Small intestine (tissue), 7 donors: ENCODE results near the gene CCT4. TPM values are rescaled to one million over a fixed set of nuclear protein-coding genes. Genes with fewer than 3 reads are reported as not detected.
"Not testable (repeated sequence)": the region's sequence is repeated elsewhere in the genome, so short reads cannot be mapped to it uniquely, and the experiment has no call there.

Experiments
- DNase-seq, 2 donors: peaks; one replicate each; pipeline versions ENCODE4 v3.0.0 to v3.0.0-alpha.2; 2013
- FAIRE-seq: peaks from 2 replicates; lab custom pipeline; 2012; peaks lifted over from hg19 to GRCh38; lab: Jason Lieb, UNC
- H3K27ac ChIP-seq, 3 donors: one replicate each; pipeline ENCODE4 v1.5.1; 2013; ENCODE audit warnings: low read length in 2 of 3, mild to moderate bottlenecking in 2 of 3, control low read depth in 1 of 3, inconsistent platforms in 1 of 3, low read depth in 1 of 3, moderate library complexity in 1 of 3
- H3K27me3 ChIP-seq, 3 donors: one replicate each; pipeline ENCODE4 v1.6.1; 2013; ENCODE audit warnings: low read length in 3 of 3, inconsistent platforms in 1 of 3; ENCODE audit not compliant: control insufficient read depth in 3 of 3, insufficient read depth in 3 of 3
- H3K36me3 ChIP-seq, 3 donors: one replicate each; pipeline ENCODE4 v1.6.1; 2013; ENCODE audit warnings: low read length in 3 of 3, inconsistent platforms in 1 of 3, low read depth in 1 of 3, mild to moderate bottlenecking in 1 of 3, moderate library complexity in 1 of 3; ENCODE audit not compliant: control insufficient read depth in 3 of 3, insufficient read depth in 2 of 3
- H3K4me1 ChIP-seq, 3 donors: one replicate each; pipeline ENCODE4 v1.6.1; 2013; ENCODE audit warnings: low read length in 2 of 3, inconsistent platforms in 1 of 3, low read depth in 1 of 3, mild to moderate bottlenecking in 1 of 3, moderate library complexity in 1 of 3; ENCODE audit not compliant: control insufficient read depth in 3 of 3, insufficient read depth in 2 of 3
- H3K4me3 ChIP-seq, 3 donors: one replicate each; pipeline ENCODE4 v1.5.1; 2013; ENCODE audit warnings: low read length in 3 of 3, control low read depth in 1 of 3, inconsistent platforms in 1 of 3, low read depth in 1 of 3, mild to moderate bottlenecking in 1 of 3, moderate library complexity in 1 of 3
- H3K9me3 ChIP-seq, 2 donors: one replicate each; pipeline ENCODE4 v1.6.1; 2013; ENCODE audit warnings: low read depth in 1 of 2, low read length in 1 of 2; ENCODE audit not compliant: control insufficient read depth in 2 of 2, insufficient read depth in 1 of 2
- WGBS, 3 donors: extraction: QIAGEN DNeasy Blood & Tissue Kit; methylation state at CpG; one replicate each; pipeline ENCODE4 v1.1.7; 2013; 5-methylcytosine and 5-hydroxymethylcytosine counted together
- polyA plus RNA-seq, 4 donors: library from polyadenylated mRNA; stranded (reverse) in 3 of 4; unstranded in 1 of 4; fragments of 200-250 nt in 3 of 4; fragments of 120-200 nt in 1 of 4; gene quantifications; one replicate each; pipeline versions ENCODE4 v1.2.1 to v1.2.3, GENCODE V29; 2013
- donor health status: healthy with polysubstance abuse.
- donor health status: control.
- donor health status: control.
- donor health status: Bipolar disorder and iron deficiency.
- donor health status: healthy.

Gene CCT4
- polyA plus RNA-seq, 4 donors: 36.9 to 115 (median 72.3) TPM

DNA sequence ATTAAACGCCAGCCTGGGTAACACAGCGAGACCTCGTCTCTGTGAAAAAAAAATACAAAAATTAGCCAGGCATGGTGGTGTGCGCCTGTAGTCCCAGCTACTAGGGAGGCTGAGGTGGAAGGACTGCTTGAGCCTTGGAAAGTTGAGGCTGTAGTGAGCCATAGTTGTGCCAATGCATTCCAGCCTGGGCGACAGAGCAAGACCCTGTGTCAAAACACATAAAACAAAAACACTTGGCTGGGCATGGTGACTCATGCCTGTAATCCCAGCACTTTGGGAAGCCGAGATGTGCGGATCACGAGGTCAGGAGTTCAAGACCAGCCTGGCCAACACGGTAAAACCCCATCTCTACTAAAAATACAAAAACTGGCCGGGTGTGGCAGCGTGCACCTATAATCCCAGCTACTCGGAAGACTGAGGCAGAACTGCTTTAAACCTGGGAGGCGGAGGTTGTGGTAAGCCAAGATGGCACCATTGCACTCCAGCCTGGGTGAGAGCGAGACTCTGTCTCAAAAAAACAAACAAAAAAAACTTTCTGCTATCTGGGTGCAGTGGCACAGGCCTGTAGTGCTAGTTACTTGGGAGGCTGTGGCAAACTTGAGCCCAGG, 21.9 kb downstream of the CCT4 start:
- not testable (repeated sequence) for H3K27ac ChIP-seq, H3K27me3 ChIP-seq, H3K9me3 ChIP-seq, H3K4me1 ChIP-seq, FAIRE-seq, DNase-seq, H3K4me3 ChIP-seq
- peaks cover 0 to 44% (median 8%) of the 10 kb centered on the region in 3 donors for H3K36me3 ChIP-seq
- WGBS, 3 donors: 96 to 98% (median 97%) methylated on average over 14 of the region's 14 CpGs

DNA sequence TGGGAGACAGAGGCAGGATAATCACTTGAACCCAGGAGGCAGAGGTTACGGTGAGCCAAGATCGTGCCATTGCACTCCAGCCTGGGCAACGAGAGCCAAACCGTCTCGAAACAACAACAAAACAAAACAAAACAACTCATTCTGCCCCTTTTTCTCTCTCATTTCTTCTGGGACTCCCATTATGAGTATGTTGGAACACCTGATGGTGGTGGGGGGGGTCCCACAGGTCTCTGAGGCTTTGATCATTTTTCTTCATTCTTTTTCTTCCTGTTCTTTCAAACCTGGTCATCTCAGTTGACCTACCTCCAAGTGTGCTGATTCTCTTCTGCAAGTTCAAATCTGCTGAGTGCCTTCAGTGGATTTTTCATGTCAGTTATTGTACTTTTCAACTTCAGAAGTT, 26.4 kb downstream of the CCT4 start:
- H3K27ac ChIP-seq: no peak overlapping the region
- H3K9me3 ChIP-seq: peaks cover 0 to 8% of the 10 kb centered on the region in 2 donors
- FAIRE-seq: no peak
- H3K36me3 ChIP-seq: peaks cover 0 to 23% (median 0%) of the 10 kb centered on the region in 3 donors
- no peak for DNase-seq
- 92 to 99% (median 92%) methylated on average over 5 of the region's 5 CpGs for WGBS, 3 donors
- H3K4me3 ChIP-seq: no peak overlapping the region
- no peaks in the 10 kb centered on the region for H3K27me3 ChIP-seq
- no peaks in the 10 kb centered on the region for H3K4me1 ChIP-seq

DNA sequence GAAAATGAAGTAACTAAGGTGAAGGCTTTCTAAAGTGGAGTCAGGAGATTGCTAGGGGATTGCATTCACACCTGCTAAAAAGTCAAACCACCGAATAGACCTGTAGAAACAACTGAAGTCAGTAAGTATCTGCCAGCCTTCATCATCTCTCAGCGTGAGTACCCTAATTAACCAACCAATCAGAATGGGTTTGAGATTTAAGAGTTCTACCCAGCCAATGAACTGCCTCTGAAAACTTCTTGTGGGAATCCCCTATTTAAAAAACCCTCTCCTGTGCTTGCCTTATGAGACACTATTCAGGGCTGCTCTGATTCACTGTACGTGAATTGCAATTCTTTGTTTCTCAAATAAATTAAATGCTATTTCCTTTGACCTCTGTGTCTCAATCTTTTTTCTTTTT, 31.2 kb downstream of the CCT4 start:
- H3K27me3 ChIP-seq: no peaks in the 10 kb centered on the region
- no peak overlapping the region for H3K27ac ChIP-seq
- peaks cover 0 to 3% (median 0%) of the 10 kb centered on the region in 3 donors for H3K4me1 ChIP-seq
- no peak overlapping the region for H3K4me3 ChIP-seq
- no peaks in the 10 kb centered on the region for H3K36me3 ChIP-seq
- no peak for FAIRE-seq
- DNase-seq: no peak
- H3K9me3 ChIP-seq: peaks cover 0 to 8% of the 10 kb centered on the region in 2 donors
- 74 to 85% (median 80%) methylated on average over 3 of the region's 3 CpGs for WGBS, 3 donors

DNA sequence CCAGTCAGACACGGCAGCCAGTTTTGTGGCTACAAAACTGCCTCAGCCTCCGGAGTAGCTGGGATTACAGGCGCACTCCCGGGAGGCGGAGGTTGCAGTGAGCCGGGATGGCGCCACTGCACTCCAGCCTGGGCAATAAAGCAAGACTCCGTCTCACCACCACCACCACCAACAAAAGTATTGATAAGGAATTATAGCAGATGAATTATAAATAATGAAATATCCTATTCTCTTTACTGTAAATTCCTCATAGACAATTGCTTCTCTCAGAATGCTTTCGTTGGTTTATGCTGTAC, 33.2 kb downstream of the CCT4 start:
- Histone ChIP-seq H3K4me3 (peak overlapping the region in 2 of 3 donors; percentile 75 to 81), H3K27ac (peak overlapping the region in 2 of 3 donors; percentile 29 to 61)
- DNase-seq: no peak

DNA sequence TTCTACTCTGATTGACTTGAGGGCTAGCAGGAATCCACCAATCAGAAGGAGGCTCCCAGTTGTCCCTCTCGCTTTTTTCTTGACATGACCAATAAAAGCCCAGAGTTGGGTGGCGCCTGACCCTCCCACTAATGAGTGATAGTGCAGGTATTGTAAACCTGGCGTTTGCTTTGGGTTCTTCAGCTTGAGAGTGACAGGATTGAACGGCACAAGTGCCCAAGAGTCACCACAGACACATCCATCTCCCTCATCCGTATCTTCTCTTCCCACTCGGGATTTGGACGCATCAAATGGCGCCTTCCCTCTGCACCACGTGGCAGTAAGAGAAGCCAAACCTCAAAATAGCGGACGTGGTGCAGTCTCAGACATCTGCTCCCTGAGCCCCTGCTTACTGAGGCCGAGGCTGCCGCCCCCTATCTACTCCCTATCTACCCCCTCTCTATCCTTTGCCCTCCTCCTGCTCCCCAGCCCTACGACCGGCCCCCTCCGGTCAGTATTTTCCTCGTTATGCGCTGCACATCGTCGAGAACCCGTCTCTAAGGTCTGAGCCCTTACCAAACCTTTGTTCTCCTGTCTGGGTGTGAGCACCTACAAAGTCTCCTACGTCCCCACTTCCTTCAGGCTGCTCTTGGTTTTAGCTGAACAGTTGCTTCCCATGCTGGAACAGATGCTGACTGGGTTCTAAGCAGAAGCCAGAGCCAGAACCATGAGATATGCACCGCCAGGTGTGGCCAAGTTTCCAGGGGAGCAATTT, 33.7 kb downstream of the CCT4 start:
- 1 to 3% (median 1%) methylated on average over 23 of the region's 23 CpGs for WGBS, 3 donors
- Histone ChIP-seq H3K9me3 (no peaks in the 10 kb centered on the region), H3K4me3 (peak overlapping the region in 2 of 3 donors; percentile 75 to 81), H3K27ac (peak overlapping the region in 2 of 3 donors; percentile 61 to 86), H3K27me3 (no peaks in the 10 kb centered on the region), H3K36me3 (no peaks in the 10 kb centered on the region), H3K4me1 (peaks cover 0 to 3% (median 0%) of the 10 kb centered on the region in 3 donors)
- FAIRE-seq: no peak
- DNase-seq: peak; percentile 96 to 98

More for the DNA sequence above, 33.2 kb downstream of the CCT4 start:
- H3K27me3 ChIP-seq: no peaks in the 10 kb centered on the region
- no peaks in the 10 kb centered on the region for H3K36me3 ChIP-seq
- 10 to 67% (median 17%) methylated on average over 9 of the region's 9 CpGs for WGBS, 3 donors
- H3K4me1 ChIP-seq: peaks cover 0 to 3% (median 0%) of the 10 kb centered on the region in 3 donors
- no peaks in the 10 kb centered on the region for H3K9me3 ChIP-seq
- no peak for FAIRE-seq

DNA sequence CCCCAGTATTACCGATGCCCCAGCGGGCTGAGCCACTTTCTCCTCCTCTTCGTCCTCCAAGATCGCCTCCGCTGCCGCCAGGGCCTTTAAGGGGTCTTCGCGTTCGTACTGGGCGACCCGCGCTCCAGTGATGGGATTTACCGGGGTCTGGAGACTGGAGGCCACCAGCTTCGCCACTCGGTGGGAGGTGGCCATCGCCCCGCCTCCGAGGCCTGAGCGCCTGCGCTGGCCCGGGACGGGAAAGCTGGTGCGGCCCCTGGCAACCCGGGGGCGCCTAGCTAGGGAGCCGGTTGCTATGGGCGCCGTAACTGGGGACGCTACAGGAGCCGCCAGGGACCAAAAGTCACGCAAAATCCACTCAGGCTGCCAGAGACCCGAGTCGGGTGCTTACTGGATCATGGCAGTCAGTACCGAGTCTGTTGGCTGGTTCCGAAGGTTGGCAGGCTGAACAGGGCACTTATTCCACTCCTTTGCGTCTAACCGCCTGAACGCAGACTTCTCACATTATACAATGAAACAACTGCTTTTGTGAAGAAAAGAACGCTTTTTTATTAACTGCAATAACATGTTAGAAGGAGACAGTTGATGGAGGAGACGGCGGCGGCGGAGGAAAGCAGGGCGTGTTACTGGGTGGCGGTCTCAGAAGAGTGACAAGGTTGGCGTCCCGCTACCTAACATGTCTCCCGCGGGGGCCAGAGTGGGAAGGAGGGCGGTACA, 34.5 kb downstream of the CCT4 start, which contains the start of gene FAM161A:
FAM161A (minus strand) TSS at position 214 of the 717 bp plus-strand sequence; CDS start at position 195, 19 bp downstream.
- peak within 1 kb of the TSS; percentile 61 to 86 (median 86) for H3K27ac ChIP-seq
- peak within 1 kb of the TSS; percentile 68 to 81 (median 75) for H3K4me3 ChIP-seq
- FAIRE-seq (no peak), DNase-seq (peak; percentile 73 to 94)
- H3K4me1 ChIP-seq: peaks cover 0 to 3% (median 0%) of the 10 kb centered on the region in 3 donors
- H3K27me3 ChIP-seq: no peaks in the 10 kb centered on the region
- WGBS, 3 donors: 0 to 1% (median 0%) methylated on average over 46 to 50 of the region's 50 CpGs
- H3K36me3 ChIP-seq: no peaks in the 10 kb centered on the region
- no peaks in the 10 kb centered on the region for H3K9me3 ChIP-seq

DNA sequence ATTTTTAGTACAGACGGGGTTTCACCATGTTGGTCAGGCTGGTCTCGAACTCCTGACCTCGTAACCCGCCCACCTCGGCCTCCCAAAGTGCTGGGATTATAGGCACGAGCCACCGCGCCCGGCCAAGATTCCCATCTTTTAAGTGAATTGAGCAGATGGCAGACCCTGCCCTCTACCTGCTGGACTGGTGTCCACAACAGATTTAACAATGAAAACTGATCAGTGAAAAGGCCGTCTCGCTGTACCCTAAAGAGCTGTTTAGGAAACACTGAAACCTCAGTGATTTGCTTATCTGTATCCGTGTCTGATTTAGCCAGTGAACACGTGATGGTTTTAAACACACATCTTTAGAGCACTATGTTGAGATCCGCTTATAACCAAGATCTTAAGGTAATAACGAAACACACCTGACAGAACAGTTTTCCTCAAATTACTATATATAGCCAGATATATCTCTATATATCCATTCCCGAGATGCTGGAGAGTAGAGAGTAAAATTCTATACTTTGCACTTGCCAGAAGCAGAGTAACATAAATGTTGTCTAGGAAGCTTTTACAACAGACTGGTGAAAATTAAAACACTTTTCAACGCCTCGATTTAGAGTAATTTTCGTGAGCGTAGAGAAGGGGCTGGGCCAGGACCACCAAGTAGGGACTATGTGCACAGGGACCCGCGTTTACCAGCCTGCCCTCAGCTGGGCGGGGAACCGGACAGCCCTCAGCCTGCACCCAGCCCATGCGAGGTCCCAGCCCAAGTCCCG, 35.2 kb downstream of the CCT4 start:
- FAIRE-seq (no peak), DNase-seq (peak in 1 of 2 donors; percentile 10)
- peaks cover 0 to 3% (median 0%) of the 10 kb centered on the region in 3 donors for H3K4me1 ChIP-seq
- H3K9me3 ChIP-seq: no peaks in the 10 kb centered on the region
- H3K27ac ChIP-seq: peak overlapping the region; percentile 61 to 86 (median 86)
- H3K4me3 ChIP-seq: peak overlapping the region; percentile 68 to 81 (median 75)
- no peaks in the 10 kb centered on the region for H3K36me3 ChIP-seq
- WGBS, 3 donors: 1 to 18% (median 11%) methylated on average over 26 of the region's 26 CpGs
- H3K27me3 ChIP-seq: no peaks in the 10 kb centered on the region

DNA sequence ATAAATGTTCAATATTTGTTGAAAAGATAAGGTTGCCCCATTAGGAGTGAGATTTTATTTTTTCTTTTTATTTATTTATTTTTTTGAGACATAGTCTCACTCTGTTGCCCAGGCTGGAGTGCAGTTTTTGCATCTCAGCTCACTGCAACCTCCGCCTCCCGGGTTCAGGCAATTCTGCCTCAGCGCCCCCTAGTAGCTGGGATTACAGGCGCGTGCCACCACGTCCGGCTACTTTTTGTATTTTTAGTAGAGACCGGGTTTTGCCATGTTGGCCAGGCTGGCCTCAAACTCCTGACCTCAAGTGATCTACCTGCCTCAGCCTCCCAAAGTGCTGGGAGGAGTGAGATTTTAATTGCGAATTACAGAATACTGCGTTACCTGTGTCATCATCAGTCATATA, 37.2 kb downstream of the CCT4 start:
- not testable (repeated sequence) for H3K36me3 ChIP-seq, H3K27ac ChIP-seq, H3K4me3 ChIP-seq, H3K9me3 ChIP-seq, H3K4me1 ChIP-seq, H3K27me3 ChIP-seq, DNase-seq, FAIRE-seq
- 95 to 98% (median 95%) methylated on average over 10 of the region's 10 CpGs for WGBS, 3 donors
